Stimulated activated naive CD8-positive, alpha-beta T cell treated with anti-CD3 and anti-CD28 coated beads, Interleukin-15, amount 100 ng/mL, for 72 hours (primary cell): ENCODE data around the gene ALDH4A1.

ENCODE experiments used
- ATAC-seq: fragments of 150-1000 bp; cut with Tn5 transposase; 2 replicates; pipeline ENCODE4 v1.10.0; 2021; ENCODE audit warnings: mild to moderate bottlenecking, moderate library complexity
- DNase-seq, 2 donors: peaks; one replicate each; pipeline ENCODE4 v3.0.0; 2021 to 2022
- H3K27ac Mint-ChIP-seq, 2 donors: one replicate each; pipeline ENCODE4 v1.8.0; 2022; ENCODE audit warnings: mild to moderate bottlenecking in 2 of 2, mixed read lengths in 2 of 2, moderate library complexity in 2 of 2
- H3K27me3 Mint-ChIP-seq: one replicate; pipeline ENCODE4 v1.8.0; 2022; ENCODE audit warnings: mixed read lengths
- H3K4me1 Mint-ChIP-seq: one replicate; pipeline ENCODE4 v1.8.0; 2022; ENCODE audit warnings: mild to moderate bottlenecking, mixed read lengths
- H3K4me3 Mint-ChIP-seq, 2 donors: one replicate each; pipeline ENCODE4 v1.8.0; 2022; ENCODE audit warnings: mild to moderate bottlenecking in 2 of 2, mixed read lengths in 2 of 2, moderate library complexity in 1 of 2
- H3K9me3 Mint-ChIP-seq, 2 donors: one replicate each; pipeline ENCODE4 v1.8.0; 2022; ENCODE audit warnings: mixed read lengths in 2 of 2

Gene ALDH4A1

GRCh38 chr1:18919197-18919905, 17.0 kb upstream of the ALDH4A1 start:
- DNase-seq (no peak), ATAC-seq (no peak)
- Mint-ChIP-seq H3K4me1 (peaks cover 30% of the 10 kb centered on the region), H3K4me3 (no peak overlapping the region), H3K27me3 (no peaks in the 10 kb centered on the region), H3K27ac (peak overlapping the region; percentile 15 to 46), H3K9me3 (no peaks in the 10 kb centered on the region)

GRCh38 chr1:18918417-18918816, 16.1 kb upstream of the ALDH4A1 start:
- Mint-ChIP-seq H3K27me3 (no peaks in the 10 kb centered on the region), H3K9me3 (no peaks in the 10 kb centered on the region), H3K4me1 (peaks cover 22% of the 10 kb centered on the region), H3K27ac (no peak overlapping the region), H3K4me3 (no peak overlapping the region)
- DNase-seq (no peak), ATAC-seq (no peak)

- no peaks in the 10 kb centered on the region for H3K9me3 Mint-ChIP-seq
- DNase-seq (no peak), ATAC-seq (no peak)
- H3K27me3 Mint-ChIP-seq: no peaks in the 10 kb centered on the region
- no peak overlapping the region for H3K4me3 Mint-ChIP-seq
- peaks cover 19% of the 10 kb centered on the region for H3K4me1 Mint-ChIP-seq
- H3K27ac Mint-ChIP-seq: no peak overlapping the region
Observed at GRCh38 chr1:18917071-18917799, 14.9 kb upstream of the ALDH4A1 start.

GRCh38 chr1:18915341-18915740, 13.0 kb upstream of the ALDH4A1 start:
- Mint-ChIP-seq H3K27me3 (no peaks in the 10 kb centered on the region), H3K27ac (no peak overlapping the region), H3K4me3 (no peak overlapping the region), H3K9me3 (peaks cover 0 to 2% of the 10 kb centered on the region in 2 donors), H3K4me1 (peaks cover 16% of the 10 kb centered on the region)
- ATAC-seq: no peak
- no peak for DNase-seq

GRCh38 chr1:18913065-18913835, 10.9 kb upstream of the ALDH4A1 start:
- no peaks in the 10 kb centered on the region for H3K27me3 Mint-ChIP-seq
- ATAC-seq (peak; percentile 86), DNase-seq (peak; percentile 67 to 75)
- H3K9me3 Mint-ChIP-seq: peaks cover 0 to 17% of the 10 kb centered on the region in 2 donors
- H3K27ac Mint-ChIP-seq: peak overlapping the region in 1 of 2 donors; percentile 65
- no peak overlapping the region for H3K4me3 Mint-ChIP-seq
- peaks cover 24% of the 10 kb centered on the region for H3K4me1 Mint-ChIP-seq

- no peaks in the 10 kb centered on the region for H3K27me3 Mint-ChIP-seq
- no peak overlapping the region for H3K27ac Mint-ChIP-seq
- no peak for ATAC-seq
- peaks cover 31% of the 10 kb centered on the region for H3K4me1 Mint-ChIP-seq
- no peak for DNase-seq
- no peak overlapping the region for H3K4me3 Mint-ChIP-seq
- H3K9me3 Mint-ChIP-seq: peaks cover 0 to 17% of the 10 kb centered on the region in 2 donors
Observed at GRCh38 chr1:18912550-18912949, 10.2 kb upstream of the ALDH4A1 start.

- Mint-ChIP-seq H3K27ac (no peak overlapping the region), H3K9me3 (peaks cover 0 to 17% of the 10 kb centered on the region in 2 donors), H3K4me3 (no peak overlapping the region), H3K27me3 (no peaks in the 10 kb centered on the region), H3K4me1 (peaks cover 42% of the 10 kb centered on the region)
- ATAC-seq (no peak), DNase-seq (no peak)
Observed at GRCh38 chr1:18908911-18909771, 6.8 kb upstream of the ALDH4A1 start.

GRCh38 chr1:18907917-18908845, 5.8 kb upstream of the ALDH4A1 start:
- Mint-ChIP-seq H3K4me3 (no peak overlapping the region), H3K4me1 (peaks cover 48% of the 10 kb centered on the region), H3K27me3 (no peaks in the 10 kb centered on the region), H3K9me3 (peaks cover 0 to 17% of the 10 kb centered on the region in 2 donors), H3K27ac (peak overlapping the region in 1 of 2 donors; percentile 67)
- ATAC-seq (no peak), DNase-seq (no peak)

- H3K27me3 Mint-ChIP-seq: no peaks in the 10 kb centered on the region
- H3K4me1 Mint-ChIP-seq: peaks cover 45% of the 10 kb centered on the region
- no peak overlapping the region for H3K4me3 Mint-ChIP-seq
- peak; percentile 57 to 63 for DNase-seq
- peaks cover 0 to 17% of the 10 kb centered on the region in 2 donors for H3K9me3 Mint-ChIP-seq
- ATAC-seq: no peak
- peak overlapping the region in 1 of 2 donors; percentile 80 for H3K27ac Mint-ChIP-seq
Observed at GRCh38 chr1:18907021-18907916, 4.9 kb upstream of the ALDH4A1 start.

GRCh38 chr1:18903291-18903756, 969 bp upstream of the ALDH4A1 start:
- H3K9me3 Mint-ChIP-seq: no peaks in the 10 kb centered on the region
- peak overlapping the region; percentile 88 to 100 for H3K4me3 Mint-ChIP-seq
- ATAC-seq: no peak
- DNase-seq: no peak
- H3K4me1 Mint-ChIP-seq: peaks cover 57% of the 10 kb centered on the region
- peak overlapping the region; percentile 57 to 100 for H3K27ac Mint-ChIP-seq
- H3K27me3 Mint-ChIP-seq: no peaks in the 10 kb centered on the region

GRCh38 chr1:18901952-18902522, 318 bp downstream of the ALDH4A1 start:
- ATAC-seq (peak; percentile 1), DNase-seq (no peak)
- Mint-ChIP-seq H3K4me3 (peak overlapping the region; percentile 88 to 100), H3K27ac (peak overlapping the region; percentile 86 to 100), H3K4me1 (peaks cover 48% of the 10 kb centered on the region), H3K27me3 (no peaks in the 10 kb centered on the region), H3K9me3 (no peaks in the 10 kb centered on the region)

- no peaks in the 10 kb centered on the region for H3K9me3 Mint-ChIP-seq
- no peaks in the 10 kb centered on the region for H3K27me3 Mint-ChIP-seq
- H3K4me1 Mint-ChIP-seq: peaks cover 42% of the 10 kb centered on the region
- no peak for ATAC-seq
- no peak for DNase-seq
- H3K27ac Mint-ChIP-seq: peak overlapping the region in 1 of 2 donors; percentile 86
- peak overlapping the region; percentile 88 to 100 for H3K4me3 Mint-ChIP-seq
Observed at GRCh38 chr1:18901147-18901951, 1.0 kb downstream of the ALDH4A1 start.
